ENCODE results near the gene MPZL2.

MPZL2 gene

GRCh38 chr11:118205606-118206378 is 58.3 kb downstream of the MPZL2 start:
- in situ Hi-C loops (cut with HindIII; ENCODE audit: low sequenced_read_pairs) = no loop called here
